ENCODE data around the gene ATN1. TPM values are rescaled to one million over a fixed set of nuclear protein-coding genes. Genes with fewer than 3 reads are reported as not detected.

ATN1 gene
- total and polyA plus RNA-seq, 2 donors from 2014 or later = 34.2 to 119 TPM

DNA sequence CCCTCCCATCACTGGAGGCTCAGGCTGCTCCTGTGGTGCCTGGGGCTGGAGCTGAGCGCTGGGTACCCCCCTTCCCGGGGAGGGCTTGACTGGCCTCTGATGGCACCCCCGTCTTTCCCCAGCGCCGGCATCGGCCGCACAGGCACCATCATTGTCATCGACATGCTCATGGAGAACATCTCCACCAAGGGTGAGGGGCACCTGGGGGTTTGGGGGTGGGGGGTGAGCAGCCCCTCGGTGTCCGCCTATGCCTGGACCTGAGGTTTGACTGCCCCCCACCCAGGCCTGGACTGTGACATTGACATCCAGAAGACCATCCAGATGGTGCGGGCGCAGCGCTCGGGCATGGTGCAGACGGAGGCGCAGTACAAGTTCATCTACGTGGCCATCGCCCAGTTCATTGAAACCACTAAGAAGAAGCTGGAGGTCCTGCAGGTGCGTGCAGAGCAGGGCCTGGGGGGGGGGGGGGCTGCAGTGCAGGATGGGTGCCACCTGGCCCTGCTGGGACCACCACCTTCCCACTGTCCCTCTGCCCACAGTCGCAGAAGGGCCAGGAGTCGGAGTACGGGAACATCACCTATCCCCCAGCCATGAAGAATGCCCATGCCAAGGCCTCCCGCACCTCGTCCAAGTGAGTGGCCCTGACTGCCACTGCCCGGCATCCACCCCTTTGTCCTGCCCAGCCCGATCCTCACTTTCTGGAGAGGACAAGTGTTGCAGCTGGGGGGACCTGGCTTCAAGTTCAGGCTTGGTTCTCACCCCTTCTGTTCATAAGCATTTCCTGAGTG lies 32.2 kb downstream of the ATN1 start:
- H3K9ac ChIP-seq (ENCODE audit: low read length in 3 of 3) = no peak overlapping the region
- no peaks in the 10 kb centered on the region for H3K9me3 ChIP-seq (ENCODE audit: control insufficient read depth in 2 of 3, insufficient read depth in 1 of 3, low read length in 3 of 3)
- FAIRE-seq (no peak), DNase-seq (peak in 1 of 5 donors; percentile 48)
- peaks cover 0 to 26% (median 9%) of the 10 kb centered on the region in 3 donors for H3K4me1 ChIP-seq (ENCODE audit: control insufficient read depth in 2 of 3, insufficient read depth in 2 of 3, low read depth in 1 of 3, low read length in 3 of 3)
- TF ChIP-seq CTCF (IDR thresholded peaks at IDR 0.05; ENCODE audit: borderline replicate concordance, extremely low read depth, insufficient read depth) = no peak
- no peaks in the 10 kb centered on the region for H3K27me3 ChIP-seq (ENCODE audit: control insufficient read depth, insufficient read depth, low read length)
- peaks cover 0 to 5% (median 0%) of the 10 kb centered on the region in 3 donors for H3K36me3 ChIP-seq (ENCODE audit: control insufficient read depth in 2 of 3, insufficient read depth in 3 of 3, low read length in 3 of 3)
- intact Hi-C loops (cut with DNase I) = no loop called here
- H3K4me3 ChIP-seq (ENCODE audit: low read length in 3 of 3) = no peak overlapping the region
- H3K27ac ChIP-seq (ENCODE audit: low read depth in 2 of 2, low read length in 2 of 2) = peak overlapping the region in 1 of 2 donors; percentile 51

GRCh38 chr12:6960593-6961277 lies 33.0 kb downstream of the ATN1 start:
- no peak overlapping the region for H3K4me3 ChIP-seq (ENCODE audit: low read length in 3 of 3)
- H3K36me3 ChIP-seq (ENCODE audit: control insufficient read depth in 2 of 3, insufficient read depth in 3 of 3, low read length in 3 of 3) = peaks cover 0 to 11% (median 2%) of the 10 kb centered on the region in 3 donors
- TF ChIP-seq CTCF (IDR thresholded peaks at IDR 0.05; ENCODE audit: borderline replicate concordance, extremely low read depth, insufficient read depth) = no peak
- no peaks in the 10 kb centered on the region for H3K9me3 ChIP-seq (ENCODE audit: control insufficient read depth in 2 of 3, insufficient read depth in 1 of 3, low read length in 3 of 3)
- H3K4me1 ChIP-seq (ENCODE audit: control insufficient read depth in 2 of 3, insufficient read depth in 2 of 3, low read depth in 1 of 3, low read length in 3 of 3) = peaks cover 0 to 26% (median 13%) of the 10 kb centered on the region in 3 donors
- H3K9ac ChIP-seq (ENCODE audit: low read length in 3 of 3) = no peak overlapping the region
- peak overlapping the region; percentile 0 to 80 for H3K27ac ChIP-seq (ENCODE audit: low read depth in 2 of 2, low read length in 2 of 2)
- intact Hi-C loops (cut with DNase I) = no loop called here
- DNase-seq (peak in 1 of 5 donors; percentile 47), FAIRE-seq (no peak)
- H3K27me3 ChIP-seq (ENCODE audit: control insufficient read depth, insufficient read depth, low read length) = no peaks in the 10 kb centered on the region

GRCh38 chr12:6961278-6961694 lies 33.5 kb downstream of the ATN1 start:
- no peaks in the 10 kb centered on the region for H3K27me3 ChIP-seq (ENCODE audit: control insufficient read depth, insufficient read depth, low read length)
- H3K4me1 ChIP-seq (ENCODE audit: control insufficient read depth in 2 of 3, insufficient read depth in 2 of 3, low read depth in 1 of 3, low read length in 3 of 3) = peaks cover 0 to 26% (median 13%) of the 10 kb centered on the region in 3 donors
- H3K9ac ChIP-seq (ENCODE audit: low read length in 3 of 3) = peak overlapping the region in 1 of 3 donors; percentile 27
- peak overlapping the region; percentile 0 to 80 for H3K27ac ChIP-seq (ENCODE audit: low read depth in 2 of 2, low read length in 2 of 2)
- DNase-seq = peak in 2 of 5 donors; percentile 63 to 91
- FAIRE-seq = no peak
- H3K9me3 ChIP-seq (ENCODE audit: control insufficient read depth in 2 of 3, insufficient read depth in 1 of 3, low read length in 3 of 3) = no peaks in the 10 kb centered on the region
- TF ChIP-seq CTCF (IDR thresholded peaks at IDR 0.05; ENCODE audit: borderline replicate concordance, extremely low read depth, insufficient read depth) = no peak
- H3K4me3 ChIP-seq (ENCODE audit: low read length in 3 of 3) = peak overlapping the region in 1 of 3 donors; percentile 15
- intact Hi-C loops (cut with DNase I) = no loop called here
- H3K36me3 ChIP-seq (ENCODE audit: control insufficient read depth in 2 of 3, insufficient read depth in 3 of 3, low read length in 3 of 3) = peaks cover 2 to 16% (median 7%) of the 10 kb centered on the region in 3 donors

Data from kidney (tissue), 14 donors.